Measurements from ENCODE around the gene NR0B2.

The NR0B2 gene

DNA sequence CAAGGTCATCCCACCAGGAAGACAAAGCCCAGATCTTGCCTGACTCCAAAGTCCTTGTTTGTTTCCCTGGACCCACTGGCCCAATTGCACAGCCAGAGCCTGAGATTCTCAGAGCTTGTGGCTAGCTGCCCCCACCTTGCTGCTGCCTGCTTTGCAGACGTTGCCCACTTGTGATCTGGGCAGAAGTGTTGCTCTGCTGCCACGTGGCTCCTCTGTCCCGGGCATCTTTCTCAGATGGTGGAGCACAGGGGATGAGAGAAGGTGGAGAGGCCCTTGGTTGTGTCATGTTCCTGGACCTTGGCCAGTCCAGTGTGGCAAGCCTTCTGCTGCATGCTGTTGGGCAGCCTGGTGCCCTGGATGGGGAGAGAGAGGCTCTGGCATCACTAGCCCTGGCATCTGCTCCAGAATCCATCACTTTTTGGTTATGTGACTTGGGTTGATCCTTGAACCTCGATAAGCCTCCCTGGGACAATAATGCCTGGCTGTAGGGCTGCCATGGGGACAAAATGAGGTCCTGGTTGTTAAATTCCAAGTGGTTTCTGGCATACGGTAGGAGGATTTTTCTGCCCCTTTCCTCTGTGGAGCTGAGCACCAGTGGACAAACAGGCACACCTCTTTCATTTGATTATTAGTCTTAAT, 1.5 kb upstream of the NR0B2 start:
- Mint-ChIP-seq H3K4me1 (peaks cover 8% of the 10 kb centered on the region), H3K9me3 (no peaks in the 10 kb centered on the region), H3K4me3 (no peak overlapping the region), H3K27me3 (ENCODE audit: low read depth) (peaks cover 12% of the 10 kb centered on the region), H3K36me3 (ENCODE audit: low read depth) (no peaks in the 10 kb centered on the region), H3K27ac (no peak overlapping the region)
- TF ChIP-seq, protein P1, sequence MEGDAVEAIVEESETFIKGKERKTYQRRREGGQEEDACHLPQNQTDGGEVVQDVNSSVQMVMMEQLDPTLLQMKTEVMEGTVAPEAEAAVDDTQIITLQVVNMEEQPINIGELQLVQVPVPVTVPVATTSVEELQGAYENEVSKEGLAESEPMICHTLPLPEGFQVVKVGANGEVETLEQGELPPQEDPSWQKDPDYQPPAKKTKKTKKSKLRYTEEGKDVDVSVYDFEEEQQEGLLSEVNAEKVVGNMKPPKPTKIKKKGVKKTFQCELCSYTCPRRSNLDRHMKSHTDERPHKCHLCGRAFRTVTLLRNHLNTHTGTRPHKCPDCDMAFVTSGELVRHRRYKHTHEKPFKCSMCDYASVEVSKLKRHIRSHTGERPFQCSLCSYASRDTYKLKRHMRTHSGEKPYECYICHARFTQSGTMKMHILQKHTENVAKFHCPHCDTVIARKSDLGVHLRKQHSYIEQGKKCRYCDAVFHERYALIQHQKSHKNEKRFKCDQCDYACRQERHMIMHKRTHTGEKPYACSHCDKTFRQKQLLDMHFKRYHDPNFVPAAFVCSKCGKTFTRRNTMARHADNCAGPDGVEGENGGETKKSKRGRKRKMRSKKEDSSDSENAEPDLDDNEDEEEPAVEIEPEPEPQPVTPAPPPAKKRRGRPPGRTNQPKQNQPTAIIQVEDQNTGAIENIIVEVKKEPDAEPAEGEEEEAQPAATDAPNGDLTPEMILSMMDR (IDR thresholded peaks at IDR 0.05; ENCODE audit: unreplicated experiment in 3 of 3) = no peak

DNA sequence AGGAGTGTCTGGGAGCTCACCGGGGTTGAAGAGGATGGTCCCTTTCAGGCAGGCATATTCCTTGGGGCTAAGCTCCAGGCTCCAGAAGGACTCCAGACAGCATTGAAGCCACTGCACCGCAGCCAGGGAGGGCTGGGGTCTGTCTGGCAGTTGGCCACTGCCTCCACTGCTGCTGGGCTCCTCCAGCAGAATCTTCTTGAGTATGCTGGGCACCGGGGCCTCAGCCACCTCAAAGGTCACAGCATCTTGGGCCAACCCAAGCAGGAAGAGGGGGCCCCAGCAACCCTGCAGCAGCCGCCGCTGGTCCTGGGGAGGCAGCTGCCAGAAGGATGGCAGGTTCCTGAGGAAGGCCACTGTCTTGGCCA, 404 bp downstream of the NR0B2 start:
- TF ChIP-seq, protein P1 (IDR thresholded peaks at IDR 0.05; ENCODE audit: unreplicated experiment in 3 of 3) = no peak
- Mint-ChIP-seq H3K4me1 (peaks cover 4% of the 10 kb centered on the region), H3K4me3 (no peak overlapping the region), H3K27me3 (ENCODE audit: low read depth) (peaks cover 10% of the 10 kb centered on the region), H3K27ac (peak overlapping the region in 1 of 3 experiments; percentile 70), H3K9me3 (no peaks in the 10 kb centered on the region), H3K36me3 (ENCODE audit: low read depth) (no peaks in the 10 kb centered on the region)

DNA sequence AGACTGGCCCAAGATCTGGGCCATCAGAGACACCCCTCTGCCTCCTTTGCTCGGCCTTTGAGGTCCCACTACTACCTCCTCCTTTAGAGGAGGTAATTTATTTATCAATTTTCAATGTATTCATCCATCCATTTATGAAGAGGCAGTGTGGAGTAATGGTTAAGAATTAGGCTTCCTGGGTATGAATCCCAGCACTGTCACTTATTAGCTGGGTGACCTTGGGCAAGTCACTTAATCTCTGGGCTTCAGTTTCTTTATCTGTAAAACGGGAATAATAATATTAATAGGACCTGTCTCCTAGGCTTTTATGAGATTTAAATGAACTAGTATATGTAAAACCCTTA, 1.7 kb downstream of the NR0B2 start:
- Mint-ChIP-seq H3K4me1 (peaks cover 4% of the 10 kb centered on the region), H3K27me3 (ENCODE audit: low read depth) (peaks cover 10% of the 10 kb centered on the region), H3K9me3 (no peaks in the 10 kb centered on the region), H3K27ac (no peak overlapping the region), H3K4me3 (no peak overlapping the region), H3K36me3 (ENCODE audit: low read depth) (no peaks in the 10 kb centered on the region)
- TF ChIP-seq, protein P1 (IDR thresholded peaks at IDR 0.05; ENCODE audit: unreplicated experiment in 3 of 3) = no peak

DNA sequence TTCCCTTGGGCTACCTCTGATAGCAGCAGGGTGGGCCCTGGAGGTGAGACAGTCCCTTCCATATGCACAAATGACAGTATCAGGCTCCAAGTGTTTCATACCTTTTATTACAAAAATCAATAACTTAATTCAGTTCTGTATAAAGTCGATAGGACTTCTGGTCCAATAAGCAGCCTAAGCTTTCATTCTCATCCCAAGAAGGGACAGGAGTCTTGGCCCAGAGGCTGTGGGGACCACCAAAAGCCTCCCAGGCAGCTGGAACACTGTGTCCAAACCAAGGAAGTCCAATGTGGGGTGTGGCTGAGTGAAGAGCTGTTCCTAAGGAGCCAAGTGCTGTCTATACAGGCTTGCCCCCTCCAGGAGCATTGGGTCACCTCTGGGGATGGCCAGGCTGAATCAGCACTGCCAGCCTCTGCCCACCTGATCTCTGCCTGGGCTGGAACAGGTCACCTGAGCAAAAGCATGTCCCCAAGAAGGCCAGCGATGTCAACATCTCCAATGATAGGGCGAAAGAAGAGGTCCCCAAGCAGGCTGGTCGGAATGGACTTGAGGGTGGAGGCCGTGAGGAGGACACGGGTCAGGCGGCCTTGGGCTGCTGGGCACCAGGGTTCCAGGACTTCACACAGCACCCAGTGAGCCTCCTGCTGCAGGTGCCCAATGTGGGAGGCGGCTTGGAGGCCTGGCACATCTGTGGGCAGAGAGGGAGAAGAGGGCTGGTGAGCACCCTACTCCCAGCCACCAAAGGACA, 2.2 kb downstream of the NR0B2 start:
- no peak overlapping the region for H3K27ac Mint-ChIP-seq
- no peaks in the 10 kb centered on the region for H3K9me3 Mint-ChIP-seq
- no peak overlapping the region for H3K4me3 Mint-ChIP-seq
- H3K36me3 Mint-ChIP-seq (ENCODE audit: low read depth) = no peaks in the 10 kb centered on the region
- H3K27me3 Mint-ChIP-seq (ENCODE audit: low read depth) = peaks cover 10% of the 10 kb centered on the region
- TF ChIP-seq, protein P1 (IDR thresholded peaks at IDR 0.05; ENCODE audit: unreplicated experiment in 3 of 3) = no peak
- peaks cover 4% of the 10 kb centered on the region for H3K4me1 Mint-ChIP-seq

DNA sequence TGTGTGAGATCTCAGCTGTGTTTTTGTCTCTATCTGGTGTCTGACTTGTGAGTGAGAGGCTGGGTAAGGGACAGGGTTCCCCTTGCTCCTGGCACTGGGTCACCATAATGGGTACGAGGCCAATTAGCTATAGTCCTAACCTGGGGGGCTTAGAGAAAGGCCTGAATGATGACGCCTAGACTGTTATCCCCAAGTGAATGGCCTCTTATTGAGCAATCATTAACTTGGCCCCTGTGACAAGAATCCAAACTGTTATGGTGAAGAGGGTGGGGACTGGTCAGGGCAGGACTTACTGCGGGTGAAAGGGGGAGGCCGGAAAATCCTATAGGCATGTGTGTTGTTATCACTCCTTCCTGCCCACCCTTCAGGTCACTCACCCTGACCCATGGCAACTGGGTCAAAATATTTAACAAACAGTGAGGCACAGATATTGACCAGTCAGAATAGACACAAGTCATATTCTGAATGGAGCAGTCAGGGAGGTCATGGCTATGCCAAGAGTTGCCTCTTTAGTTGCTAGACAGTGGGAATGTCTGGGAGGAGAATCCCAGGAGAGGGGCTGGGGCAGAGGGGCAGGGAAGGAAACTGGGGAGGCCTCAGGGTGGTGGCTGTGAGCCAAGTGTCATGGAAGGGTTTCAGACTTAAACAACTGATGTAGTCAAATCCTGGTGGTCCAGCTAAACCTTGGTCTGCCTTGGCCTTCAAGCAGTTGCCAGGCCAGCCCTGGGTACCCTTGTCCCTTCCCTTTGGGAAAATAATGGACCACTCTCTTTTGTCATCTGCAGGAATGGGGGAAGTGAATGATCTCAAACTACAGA, 3.2 kb downstream of the NR0B2 start:
- Mint-ChIP-seq H3K4me1 (peaks cover 4% of the 10 kb centered on the region), H3K27me3 (ENCODE audit: low read depth) (peaks cover 10% of the 10 kb centered on the region), H3K4me3 (no peak overlapping the region), H3K27ac (peak overlapping the region in 2 of 3 experiments; percentile 14 to 47), H3K9me3 (no peaks in the 10 kb centered on the region), H3K36me3 (ENCODE audit: low read depth) (no peaks in the 10 kb centered on the region)
- TF ChIP-seq, protein P1 (IDR thresholded peaks at IDR 0.05; ENCODE audit: unreplicated experiment in 3 of 3) = no peak
